Measurements from ENCODE around the gene OSCP1.

Gene OSCP1

GRCh38 chr1:36447450-36447849, 2.8 kb downstream of the OSCP1 start:
- no peak for DNase-seq (ENCODE audit: low spot score)

GRCh38 chr1:36446746-36447145, 3.5 kb downstream of the OSCP1 start:
- DNase-seq (ENCODE audit: low spot score) = no peak

- no peak for DNase-seq (ENCODE audit: low spot score)
These were observed 4.0 kb downstream of the OSCP1 start for GRCh38 chr1:36446271-36446670.

GRCh38 chr1:36443297-36443696, 7.0 kb downstream of the OSCP1 start:
- no peak for DNase-seq (ENCODE audit: low spot score)

GRCh38 chr1:36442337-36442736, 7.9 kb downstream of the OSCP1 start:
- DNase-seq (ENCODE audit: low spot score) = no peak

- no peak for DNase-seq (ENCODE audit: low spot score)
These were observed 9.6 kb downstream of the OSCP1 start for GRCh38 chr1:36440646-36441045.

GRCh38 chr1:36440044-36440443, 10.2 kb downstream of the OSCP1 start:
- DNase-seq (ENCODE audit: low spot score) = no peak

GRCh38 chr1:36438715-36439114, 11.5 kb downstream of the OSCP1 start:
- no peak for DNase-seq (ENCODE audit: low spot score)

- no peak for DNase-seq (ENCODE audit: low spot score)
These were observed 13.4 kb downstream of the OSCP1 start for GRCh38 chr1:36436821-36437220.

GRCh38 chr1:36433102-36433501, 17.1 kb downstream of the OSCP1 start:
- DNase-seq (ENCODE audit: low spot score) = no peak

GRCh38 chr1:36432616-36433015, 17.6 kb downstream of the OSCP1 start:
- DNase-seq (ENCODE audit: low spot score) = no peak

GRCh38 chr1:36425791-36426190, 24.5 kb downstream of the OSCP1 start:
- DNase-seq (ENCODE audit: low spot score) = no peak

- no peak for DNase-seq (ENCODE audit: low spot score)
These were observed 28.6 kb downstream of the OSCP1 start for GRCh38 chr1:36421649-36422048.

GRCh38 chr1:36420836-36421317, 29.4 kb downstream of the OSCP1 start:
- DNase-seq (ENCODE audit: low spot score) = peak; percentile 73

GRCh38 chr1:36420409-36420808, 29.8 kb downstream of the OSCP1 start:
- DNase-seq (ENCODE audit: low spot score) = no peak

- no peak for DNase-seq (ENCODE audit: low spot score)
These were observed 30.7 kb downstream of the OSCP1 start for GRCh38 chr1:36419569-36419968.

GRCh38 chr1:36419140-36419539, 31.1 kb downstream of the OSCP1 start:
- DNase-seq (ENCODE audit: low spot score) = no peak

- no peak for DNase-seq (ENCODE audit: low spot score)
These were observed 32.3 kb downstream of the OSCP1 start for GRCh38 chr1:36417931-36418330.

- DNase-seq (ENCODE audit: low spot score) = no peak
These were observed 34.5 kb downstream of the OSCP1 start for GRCh38 chr1:36415661-36416326.

- DNase-seq (ENCODE audit: low spot score) = no peak
These were observed 35.9 kb downstream of the OSCP1 start for GRCh38 chr1:36414384-36414783.

- DNase-seq (ENCODE audit: low spot score) = no peak
These were observed 38.3 kb downstream of the OSCP1 start for GRCh38 chr1:36411674-36412648.

GRCh38 chr1:36408479-36408878, 41.8 kb downstream of the OSCP1 start:
- DNase-seq (ENCODE audit: low spot score) = peak; percentile 79

GRCh38 chr1:36406440-36406839, 43.8 kb downstream of the OSCP1 start:
- no peak for DNase-seq (ENCODE audit: low spot score)
